HEK293T (cell line): ENCODE data around the gene MAPK8IP3.

Experiments used
- BHLHE40 ChIP-seq: fragments of 450-650 bp; IDR thresholded peaks from 2 replicates; pipeline ENCODE4 v1.6.1; 2016; ENCODE audit warnings: mild to moderate bottlenecking, moderate library complexity, borderline replicate concordance
- CTBP1 ChIP-seq: fragments of 450-650 bp; IDR thresholded peaks from 2 replicates; pipeline ENCODE4 v1.6.1; 2016; ENCODE audit warnings: borderline replicate concordance
- ELF4 ChIP-seq: fragments of 450-650 bp; IDR thresholded peaks from 2 replicates; pipeline ENCODE4 v1.6.1; 2017; ENCODE audit warnings: antibody characterized with exemption
- FOXA1 ChIP-seq: fragments of 450-650 bp; IDR thresholded peaks from 2 replicates; pipeline ENCODE4 v1.6.1; 2016; ENCODE audit warnings: mild to moderate bottlenecking
- FOXM1 ChIP-seq: fragments of 450-650 bp; IDR thresholded peaks from 2 replicates; pipeline ENCODE4 v1.6.1; 2017; ENCODE audit warnings: mild to moderate bottlenecking, borderline replicate concordance
- HDGF ChIP-seq: fragments of 450-650 bp; IDR thresholded peaks from 2 replicates; pipeline ENCODE4 v1.6.1; 2017; ENCODE audit warnings: antibody characterized with exemption, borderline replicate concordance
- PKNOX1 ChIP-seq: fragments of 450-650 bp; IDR thresholded peaks from 2 replicates; pipeline ENCODE4 v1.6.1; 2016
- SP1 ChIP-seq: fragments of 450-650 bp; IDR thresholded peaks from 2 replicates; pipeline ENCODE4 v1.6.1; 2017
- SUZ12 ChIP-seq: fragments of 450-650 bp; IDR thresholded peaks from 2 replicates; pipeline ENCODE4 v1.6.1; 2016; ENCODE audit warnings: mild to moderate bottlenecking
- TARDBP ChIP-seq: fragments of 450-650 bp; IDR thresholded peaks from 2 replicates; pipeline ENCODE4 v1.6.1; 2016

- TF ChIP-seq SP1 = no peak
- TF ChIP-seq BHLHE40 = no peak
- TF ChIP-seq PKNOX1 = no peak
- no peak for TF ChIP-seq HDGF
- no peak for TF ChIP-seq FOXM1
- no peak for TF ChIP-seq FOXA1
- TF ChIP-seq TARDBP = no peak
- TF ChIP-seq CTBP1 = no peak
- no peak for TF ChIP-seq ELF4
- no peak for TF ChIP-seq SUZ12
Observed at GRCh38 chr16:1749152-1750117, 43.4 kb downstream of the MAPK8IP3 start.
